Measurements from ENCODE around the gene MOB2.
"Not testable (repeated sequence)": the region's sequence is repeated elsewhere in the genome, so short reads cannot be mapped to it uniquely, and the experiment has no call there.

MOB2 gene

DNA sequence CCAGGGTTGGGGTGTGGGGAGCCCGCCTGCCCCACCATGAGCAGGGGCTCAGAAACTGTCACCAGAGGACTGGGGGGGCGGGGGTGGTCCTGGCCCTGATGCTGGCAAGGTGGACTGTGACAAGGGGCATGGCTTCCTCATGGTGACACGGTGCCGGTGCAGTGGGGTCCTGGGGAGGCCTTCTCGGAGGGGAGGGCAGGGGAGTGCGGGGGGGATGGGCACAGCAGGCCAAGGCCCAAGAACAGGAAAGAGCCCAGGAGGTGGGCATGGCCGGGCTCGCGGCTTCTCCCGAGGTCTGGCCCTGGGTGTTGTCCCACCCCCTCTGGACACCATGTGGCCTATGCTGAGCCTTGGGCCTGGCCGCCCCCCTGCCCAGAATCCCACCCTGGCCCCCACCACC is 47.2 kb downstream of the MOB2 start:
- no peak for DNase-seq

DNA sequence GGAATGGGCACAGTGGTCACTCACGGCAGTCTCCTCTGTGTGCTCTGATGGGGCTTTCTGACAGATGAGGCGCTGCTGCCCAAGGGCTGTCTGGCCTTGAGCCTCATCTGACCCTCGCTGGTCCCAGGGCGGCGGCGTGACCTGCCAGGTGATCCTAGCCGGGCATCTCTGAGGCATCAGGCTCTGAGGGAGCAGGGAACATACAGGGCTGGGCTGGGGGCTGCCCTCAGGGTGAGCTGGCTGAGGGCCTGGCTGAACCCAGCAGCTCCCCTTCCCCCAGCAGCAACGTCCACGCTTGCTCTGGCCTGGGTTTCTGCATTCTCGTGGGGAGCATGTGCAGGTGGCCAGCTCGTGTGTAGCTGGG is 47.6 kb downstream of the MOB2 start:
- DNase-seq = no peak

DNA sequence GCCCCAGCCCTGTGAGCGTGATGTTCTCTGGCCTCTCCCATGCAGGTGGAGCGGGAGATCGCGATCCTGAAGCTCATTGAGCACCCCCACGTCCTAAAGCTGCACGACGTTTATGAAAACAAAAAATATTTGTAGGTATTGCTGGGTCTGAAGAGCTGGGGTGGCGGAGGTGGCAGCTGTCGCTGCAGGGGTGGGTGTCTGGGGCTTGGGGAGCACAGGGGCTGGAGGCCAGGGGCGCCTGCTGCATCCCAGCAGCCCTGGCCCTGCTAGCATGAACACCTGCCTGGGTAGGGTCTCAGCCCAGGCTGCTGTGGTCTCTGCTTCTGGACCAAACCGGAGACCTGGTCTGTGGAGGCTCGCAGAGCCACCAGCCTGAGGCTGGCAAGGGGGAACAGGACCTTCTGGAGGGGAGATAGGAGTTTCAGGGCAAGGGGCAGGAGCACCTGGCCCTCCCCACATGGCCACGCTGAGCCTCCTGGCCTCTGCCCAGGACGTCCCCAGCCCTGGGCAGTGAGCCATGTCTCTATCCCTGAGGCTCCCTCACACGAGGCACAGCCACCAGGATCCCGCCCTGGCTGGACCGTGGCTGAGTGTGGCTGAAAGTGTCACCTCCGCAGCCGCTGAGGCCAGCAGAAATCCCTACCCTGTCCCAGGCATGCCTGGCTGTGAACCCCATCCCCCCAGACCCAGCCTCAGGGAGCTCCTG is 48.2 kb downstream of the MOB2 start:
- DNase-seq = no peak

DNA sequence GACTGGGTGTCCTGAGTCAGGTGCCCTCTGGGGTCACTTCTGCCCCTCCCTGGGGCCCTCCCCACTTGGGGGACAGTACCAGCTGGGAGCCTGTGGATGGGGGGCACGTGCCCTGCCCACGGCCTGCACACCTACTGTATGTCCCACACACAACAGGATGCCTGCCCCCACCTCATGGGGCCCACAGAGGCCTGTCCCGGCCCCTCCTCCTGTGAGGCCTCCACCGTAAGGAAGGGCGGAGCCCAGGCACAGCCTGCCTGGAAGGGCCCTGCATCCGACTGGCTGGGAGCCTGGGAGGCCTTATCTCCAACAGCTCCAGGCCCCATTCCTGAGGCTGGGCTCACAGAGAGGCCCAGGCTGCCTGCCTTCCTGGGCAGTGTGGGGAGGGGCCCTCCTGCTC is 49.1 kb downstream of the MOB2 start:
- DNase-seq = no peak

DNA sequence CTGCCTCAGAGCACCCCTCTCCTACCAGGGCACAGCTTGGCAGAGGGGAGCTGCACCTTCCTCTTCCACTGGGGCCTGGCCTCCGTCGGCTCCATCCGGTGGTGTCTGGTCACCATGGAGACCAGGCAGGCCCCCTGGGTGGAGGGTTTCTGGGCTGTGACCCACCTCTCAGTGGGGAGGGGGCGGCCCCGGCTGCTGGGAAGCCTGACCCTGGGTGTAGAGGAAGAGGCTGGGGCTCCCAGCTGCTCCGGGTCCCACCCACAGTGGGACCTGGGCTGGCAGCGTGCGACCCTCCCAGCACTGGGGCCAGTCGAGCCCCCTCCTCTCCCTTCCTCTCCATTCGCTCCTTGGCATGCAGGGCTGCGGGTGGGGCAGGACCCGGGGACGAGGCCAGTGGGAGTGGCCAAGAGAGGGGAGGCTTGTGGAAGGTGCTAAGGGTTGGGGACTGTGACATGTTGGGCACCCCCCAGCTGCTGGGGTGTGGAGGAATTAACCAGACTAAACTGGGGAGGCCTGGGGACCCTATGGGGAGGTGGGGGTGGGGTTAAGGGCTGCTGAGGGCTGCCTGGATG is 50.0 kb downstream of the MOB2 start:
- DNase-seq = no peak

DNA sequence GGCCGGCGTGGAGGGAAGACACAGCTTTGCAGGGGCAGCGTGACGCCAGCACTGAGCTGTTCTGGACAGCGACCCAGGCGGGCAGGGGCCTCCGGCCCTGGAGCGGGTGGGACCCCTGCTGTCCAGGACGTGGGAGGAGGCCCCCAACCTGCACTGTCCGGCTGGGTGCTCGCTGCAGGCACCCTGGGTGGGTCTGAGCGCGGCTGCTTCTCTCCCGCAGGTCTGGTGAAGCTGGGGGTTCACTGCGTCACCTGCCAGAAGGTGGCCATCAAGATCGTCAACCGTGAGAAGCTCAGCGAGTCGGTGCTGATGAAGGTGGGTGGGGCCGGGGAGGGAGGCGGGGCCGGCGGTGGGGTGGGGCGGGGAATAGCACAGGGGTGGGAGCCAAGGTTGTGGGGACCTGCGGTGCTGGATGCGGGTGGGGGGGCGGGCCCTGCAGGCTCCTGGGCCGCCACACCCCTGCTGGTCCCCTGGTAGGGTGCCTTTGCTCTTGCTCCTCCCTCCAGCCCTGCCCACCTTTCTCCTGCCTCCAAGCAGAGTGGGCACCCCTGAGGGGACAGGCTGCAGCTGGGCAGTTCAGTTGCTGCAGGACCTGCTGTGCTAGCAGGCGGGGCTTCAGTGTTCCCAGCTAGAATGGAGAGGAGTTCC is 50.6 kb downstream of the MOB2 start:
- no peak for DNase-seq

DNA sequence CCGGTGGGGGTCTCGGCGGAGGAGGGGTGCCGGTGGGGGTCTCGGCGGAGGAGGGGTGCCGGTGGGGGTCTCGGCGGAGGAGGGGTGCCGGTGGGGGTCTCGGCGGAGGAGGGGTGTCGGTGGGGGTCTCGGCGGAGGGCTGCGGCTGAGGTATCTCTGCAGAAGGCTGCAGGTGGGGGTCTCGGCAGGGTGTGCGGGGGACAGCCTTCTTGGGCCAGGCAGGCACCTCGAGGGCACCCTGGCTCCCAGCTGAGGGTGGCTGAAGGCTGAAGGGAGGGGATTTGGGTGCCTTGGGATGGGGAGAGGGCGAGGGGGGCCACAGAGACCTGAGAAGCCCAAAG is 51.1 kb downstream of the MOB2 start:
- DNase-seq = not testable (repeated sequence)

DNA sequence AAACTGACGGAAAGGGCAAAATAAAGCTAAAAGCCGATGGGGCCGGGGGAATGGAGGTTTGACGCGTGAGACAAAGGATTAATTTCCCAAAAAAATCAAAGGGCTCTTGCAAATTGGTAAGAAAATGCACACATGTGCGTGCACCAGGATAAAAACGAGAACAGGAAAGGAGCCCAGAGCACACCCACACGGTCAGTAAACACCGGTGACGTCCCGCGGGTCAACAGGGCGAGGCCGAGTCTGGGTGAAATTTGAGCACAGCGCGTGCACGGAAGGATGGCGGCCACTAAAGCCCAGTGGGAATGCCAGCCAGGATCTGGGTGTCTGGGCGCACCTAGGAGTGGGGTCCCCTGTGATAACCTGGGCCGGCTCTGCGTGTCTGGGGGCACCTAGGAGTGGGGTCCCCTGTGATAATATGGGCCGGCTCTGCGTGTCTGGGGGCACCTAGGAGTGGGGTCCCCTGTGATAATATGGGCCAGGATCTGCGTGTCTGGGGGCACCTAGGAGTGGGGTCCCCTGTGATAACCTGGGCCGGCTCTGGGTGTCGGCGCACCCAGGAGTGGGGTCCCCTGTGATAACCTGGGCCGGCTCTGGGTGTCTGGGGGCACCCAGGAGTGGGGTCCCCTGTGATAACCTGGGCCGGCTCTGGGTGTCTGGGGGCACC is 52.5 kb downstream of the MOB2 start:
- no peak for DNase-seq

DNA sequence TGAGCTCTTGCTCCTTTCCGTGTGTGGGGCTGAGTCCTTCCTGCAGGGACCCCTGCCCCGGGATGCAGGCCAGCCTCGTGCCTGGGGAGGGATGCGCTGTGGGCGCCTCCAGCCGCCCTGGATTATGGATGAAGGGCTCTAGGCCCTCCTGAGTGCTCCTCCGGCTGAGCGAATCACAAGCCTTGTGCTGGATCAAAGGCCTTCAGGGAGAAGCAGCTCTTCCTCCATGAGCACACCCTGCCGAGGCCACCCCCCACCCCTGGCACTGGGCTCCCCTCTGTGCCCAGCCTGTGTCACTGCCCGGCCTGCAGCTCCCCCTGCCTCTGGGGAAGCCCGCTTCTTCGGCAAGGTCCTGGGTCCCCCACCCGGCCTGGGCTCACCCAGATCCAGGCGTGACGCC is 53.0 kb downstream of the MOB2 start:
- no peak for DNase-seq

DNA sequence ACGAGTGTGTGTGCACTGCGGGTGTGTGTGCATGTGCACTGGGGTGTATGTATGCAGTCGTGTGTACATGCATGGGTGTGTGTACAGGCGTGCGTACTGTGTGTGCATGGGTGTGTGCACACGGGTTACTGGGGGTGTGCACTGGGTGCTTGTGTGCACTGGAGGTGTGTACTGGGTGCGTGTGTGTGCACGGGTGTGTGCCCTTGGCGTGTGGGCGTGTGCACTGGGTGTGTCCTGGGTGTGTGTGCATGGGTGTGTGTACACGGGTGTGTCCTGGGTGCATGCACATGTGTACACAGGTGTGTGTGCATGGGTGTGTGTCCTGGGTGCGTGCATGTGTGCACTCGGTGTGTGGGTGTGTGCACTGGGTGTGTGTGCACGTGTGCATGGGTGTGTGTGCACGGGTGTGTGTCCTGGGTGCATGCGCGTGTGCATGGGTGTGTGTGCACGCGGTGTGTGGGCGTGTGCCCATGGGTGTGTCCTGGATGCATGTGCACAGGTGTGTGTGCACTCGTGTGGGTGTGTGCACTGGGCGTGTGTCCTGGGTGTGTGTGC is 57.7 kb downstream of the MOB2 start:
- no peak for DNase-seq

DNA sequence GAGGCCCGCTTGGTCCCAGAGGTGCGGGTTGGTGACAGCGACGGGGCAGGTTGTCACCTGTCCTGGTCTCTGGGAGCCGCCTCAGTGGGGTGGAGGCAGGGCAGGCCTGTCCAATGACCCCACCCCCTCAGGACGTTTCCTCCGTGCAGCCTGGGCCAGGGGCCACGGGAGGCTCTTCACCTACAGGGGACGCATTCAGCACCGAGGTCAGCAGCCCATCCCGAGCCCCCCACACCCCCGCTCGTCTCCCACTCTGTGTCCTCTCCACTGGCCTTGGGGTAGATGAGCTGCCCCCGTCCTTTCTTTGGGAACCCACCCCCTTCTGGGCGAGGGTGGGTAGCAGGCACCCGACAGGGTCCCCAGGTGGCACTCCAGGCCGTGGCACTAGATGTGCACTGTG is 61.1 kb downstream of the MOB2 start:
- DNase-seq = no peak

DNA sequence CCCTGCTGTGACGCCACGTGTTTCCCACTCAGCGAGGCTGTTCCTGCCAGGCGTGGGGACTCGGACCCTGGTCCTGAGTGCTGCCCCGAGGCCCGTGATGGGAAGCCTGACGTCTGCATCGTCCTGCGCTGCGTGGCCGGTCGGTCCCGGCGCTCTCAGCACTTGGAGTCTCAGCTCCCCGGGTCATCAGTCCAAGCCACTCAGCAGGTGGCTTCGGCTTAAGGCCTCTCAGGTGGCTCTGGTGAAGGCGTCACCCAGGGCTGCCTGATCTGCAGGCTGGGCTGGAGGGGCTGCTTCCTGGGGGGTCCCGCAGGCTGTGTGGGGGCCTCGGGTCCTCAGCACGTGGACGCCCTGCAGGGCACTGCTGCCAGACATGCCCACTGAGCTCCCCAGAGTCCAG is 61.6 kb downstream of the MOB2 start:
- DNase-seq = no peak

DNA sequence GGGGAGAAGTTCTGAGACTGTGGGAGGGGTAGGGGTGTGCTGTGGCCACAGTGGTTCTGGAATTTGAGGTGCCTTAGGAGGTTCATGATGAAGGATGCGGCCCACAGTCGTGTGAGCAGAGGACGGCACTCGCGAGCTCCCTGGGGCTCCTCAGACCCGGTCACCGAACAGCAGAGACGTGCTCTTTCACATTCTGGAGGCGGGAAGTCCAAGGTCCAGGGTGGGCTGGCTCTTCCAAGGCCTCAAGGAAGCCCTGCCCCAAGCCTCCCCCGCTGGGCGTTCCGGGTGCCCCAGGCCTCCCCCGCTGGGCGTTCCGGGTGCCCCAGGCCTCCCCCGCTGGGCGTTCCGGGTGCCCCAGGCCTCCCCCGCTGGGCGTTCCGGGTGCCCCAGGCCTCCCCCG is 63.2 kb downstream of the MOB2 start:
- DNase-seq = not testable (repeated sequence)

DNA sequence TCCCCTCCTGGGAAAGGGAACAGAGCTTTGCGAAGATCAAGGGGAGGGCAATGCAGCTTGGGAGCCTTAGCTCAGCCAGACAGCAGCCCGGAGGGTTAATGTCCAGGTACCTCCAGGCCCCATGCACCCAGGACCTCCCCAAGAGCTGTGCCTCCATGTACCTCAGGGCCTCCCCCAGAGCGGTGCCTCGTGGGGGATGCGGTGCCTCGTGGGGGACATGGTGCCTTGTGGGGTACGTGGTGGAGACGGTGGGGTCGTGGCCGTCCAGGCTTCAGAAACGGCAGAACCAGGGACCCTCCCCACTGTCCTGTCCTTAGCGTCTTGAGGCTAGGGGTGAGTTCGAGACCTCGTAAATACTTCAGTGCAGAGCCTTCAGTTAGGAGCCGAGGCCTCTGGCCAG is 63.6 kb downstream of the MOB2 start:
- DNase-seq = no peak

DNA sequence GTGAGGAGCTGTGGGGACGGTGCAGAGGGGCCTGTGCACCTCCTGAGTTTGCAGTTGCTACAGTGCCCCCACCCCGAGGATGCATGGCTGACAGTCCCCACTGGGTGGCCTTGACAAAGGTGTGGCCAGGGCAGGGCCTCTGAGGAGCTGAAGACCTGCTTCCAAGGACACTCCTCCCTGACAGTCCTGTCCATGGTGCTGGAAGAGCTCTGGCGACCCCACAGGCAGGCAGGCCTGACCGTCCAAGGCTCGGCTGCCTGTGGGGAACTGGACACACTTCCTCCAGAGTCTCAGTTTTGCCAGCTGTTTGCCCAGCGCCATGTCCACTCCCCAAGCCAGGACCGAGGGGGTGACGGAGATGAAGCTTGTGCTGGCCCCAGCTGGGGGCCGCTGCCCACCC is 64.1 kb downstream of the MOB2 start:
- no peak for DNase-seq

DNA sequence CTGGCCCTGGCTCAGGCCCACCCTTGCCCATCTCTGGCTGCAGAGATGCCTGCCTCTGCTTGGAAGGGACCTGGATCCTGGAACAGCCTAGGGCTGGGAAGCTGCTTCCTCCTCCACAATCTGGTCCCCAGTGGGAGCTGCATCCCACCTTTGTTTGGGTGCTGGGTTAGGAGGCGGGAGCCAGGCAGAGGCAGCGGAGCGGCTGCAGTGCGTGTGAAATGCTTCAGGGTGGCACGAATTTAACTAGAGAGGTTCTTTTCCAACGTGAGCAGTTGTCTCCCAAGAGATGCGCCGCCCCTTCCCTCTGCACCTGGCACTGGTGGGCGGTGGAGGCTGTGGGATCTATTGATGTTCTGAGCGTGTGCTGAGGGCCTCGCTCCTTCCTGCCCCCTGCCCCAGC is 65.3 kb downstream of the MOB2 start:
- no peak for DNase-seq

DNA sequence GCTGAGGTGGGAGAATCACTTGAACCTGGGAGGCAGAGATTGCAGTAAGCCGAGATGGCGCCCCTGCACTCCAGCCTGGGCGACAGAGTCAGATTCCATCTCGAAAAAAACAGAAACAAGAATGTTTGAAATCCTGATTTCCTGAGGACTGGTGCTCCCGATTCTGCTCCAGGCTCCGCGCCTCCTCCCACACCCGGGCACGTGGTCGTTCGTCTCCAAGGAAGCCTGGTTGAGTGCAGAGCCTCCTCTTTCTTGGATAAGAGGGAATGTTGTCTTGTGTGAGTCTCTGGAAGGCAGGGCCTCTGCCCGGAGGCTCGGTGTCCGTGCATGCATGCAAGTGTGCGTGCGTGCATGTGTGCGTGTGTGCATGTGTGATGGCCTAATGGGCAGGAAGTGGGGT is 66.8 kb downstream of the MOB2 start:
- no peak for DNase-seq
